NOMO-1 treated with dmso at 0.1 percent for 144 hours (cell line): Measurements from ENCODE around the gene TNFSF9.
"Not testable (repeated sequence)": the region's sequence is repeated elsewhere in the genome, so short reads cannot be mapped to it uniquely, and the experiment has no call there.

ENCODE experiments used
- DNase-seq: peaks from one replicate; lab custom pipeline; 2025; ENCODE audit not compliant: unreplicated experiment; lab: John Stamatoyannopoulos, UW

TNFSF9 gene

GRCh38 chr19:6531163-6531955 lies 533 bp downstream of the TNFSF9 start:
- DNase-seq, result no peak

- DNase-seq, result no peak
These were observed 1.1 kb downstream of the TNFSF9 start for GRCh38 chr19:6531956-6532243.

- peak; percentile 85 for DNase-seq
These were observed 1.6 kb downstream of the TNFSF9 start for GRCh38 chr19:6532244-6532999.

- DNase-seq, result no peak
These were observed 2.1 kb downstream of the TNFSF9 start for GRCh38 chr19:6533000-6533328.

- DNase-seq, result no peak
These were observed 3.1 kb downstream of the TNFSF9 start for GRCh38 chr19:6533746-6534418.

- no peak for DNase-seq
These were observed 3.7 kb downstream of the TNFSF9 start for GRCh38 chr19:6534451-6535093.

GRCh38 chr19:6535558-6536137 lies 4.8 kb downstream of the TNFSF9 start:
- no peak for DNase-seq

- DNase-seq, result no peak
These were observed 8.7 kb downstream of the TNFSF9 start for GRCh38 chr19:6539514-6539913.

GRCh38 chr19:6540918-6541689 lies 10.3 kb downstream of the TNFSF9 start:
- no peak for DNase-seq

GRCh38 chr19:6543866-6544347 lies 13.1 kb downstream of the TNFSF9 start:
- no peak for DNase-seq

- DNase-seq, result not testable (repeated sequence)
These were observed 19.9 kb downstream of the TNFSF9 start for GRCh38 chr19:6550679-6551078.

- DNase-seq, result no peak
These were observed 20.3 kb downstream of the TNFSF9 start for GRCh38 chr19:6551091-6551490.

GRCh38 chr19:6551607-6552450 lies 21.0 kb downstream of the TNFSF9 start:
- DNase-seq, result peak; percentile 75

- DNase-seq, result no peak
These were observed 25.2 kb downstream of the TNFSF9 start for GRCh38 chr19:6556043-6556449.

GRCh38 chr19:6556480-6557195 lies 25.8 kb downstream of the TNFSF9 start:
- DNase-seq, result no peak

- not testable (repeated sequence) for DNase-seq
These were observed 31.6 kb downstream of the TNFSF9 start for GRCh38 chr19:6562437-6562836.

- no peak for DNase-seq
These were observed 33.6 kb downstream of the TNFSF9 start for GRCh38 chr19:6564393-6564792.

GRCh38 chr19:6566727-6567126 lies 35.9 kb downstream of the TNFSF9 start:
- not testable (repeated sequence) for DNase-seq

- DNase-seq, result no peak
These were observed 37.2 kb downstream of the TNFSF9 start for GRCh38 chr19:6568010-6568526.
